ENCODE data around the gene KRT3. TPM values are rescaled to one million over a fixed set of nuclear protein-coding genes. Genes with fewer than 3 reads are reported as not detected.

Gene KRT3
- total RNA-seq, 2 donors from 2014 or later: not detected

DNA sequence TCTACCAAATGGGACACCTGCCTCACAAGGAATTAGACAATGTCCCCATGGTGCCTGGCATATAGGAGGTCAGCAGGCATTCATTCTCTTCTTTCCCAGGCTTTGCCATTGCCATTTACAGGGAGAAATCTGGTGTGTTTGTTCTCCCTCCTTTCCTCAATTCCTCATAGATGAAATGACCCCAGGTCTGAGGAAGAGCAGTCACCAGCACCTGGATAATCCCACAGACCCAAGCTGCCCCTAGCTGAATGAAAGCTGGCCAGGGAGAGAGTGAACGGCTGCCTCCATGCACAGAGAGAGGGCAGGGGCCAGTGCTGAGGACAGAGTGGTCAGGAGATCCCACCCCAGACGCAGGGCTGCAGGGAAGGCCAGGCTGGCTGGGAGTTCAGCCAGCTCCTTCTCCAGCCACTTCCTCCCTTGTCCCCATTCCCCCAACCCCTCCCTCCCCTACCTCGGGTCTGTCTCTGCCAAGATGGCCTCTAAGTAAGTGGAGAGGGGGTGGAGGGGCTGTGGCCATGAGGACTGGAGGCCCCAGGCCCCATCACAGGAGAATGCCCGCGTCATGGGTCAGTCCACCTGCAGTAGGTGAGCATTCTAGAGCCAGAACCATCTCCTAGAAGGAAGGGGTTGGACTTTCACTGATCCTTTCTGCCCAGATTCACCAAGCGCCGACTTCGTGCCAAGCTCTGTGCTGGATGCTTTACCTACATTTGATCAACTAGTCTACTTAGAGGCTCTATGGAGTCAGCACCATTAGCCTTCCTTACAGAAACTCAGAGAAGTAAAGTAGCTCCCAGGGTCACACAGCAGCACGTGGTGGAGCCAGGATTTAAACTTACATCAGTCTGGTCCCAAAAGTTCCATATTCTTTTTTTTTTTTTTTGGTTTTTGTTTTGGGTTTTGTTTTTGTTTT lies 20.0 kb upstream of the KRT3 start:
- DNase-seq (ENCODE audit: low spot score): no peak
- 75% methylated on average over 9 of the region's 9 CpGs for WGBS
- intact Hi-C loops (cut with DNase I): no loop called here
- no peak overlapping the region for H3K4me3 ChIP-seq
- no peaks in the 10 kb centered on the region for H3K36me3 ChIP-seq
- peaks cover 18% of the 10 kb centered on the region for H3K27me3 ChIP-seq (replicated peaks; ENCODE audit: insufficient read depth)
- TF ChIP-seq POLR2AphosphoS5 (IDR thresholded peaks at IDR 0.05): no peak
- no peaks in the 10 kb centered on the region for H3K9me3 ChIP-seq
- H3K27ac ChIP-seq: no peak overlapping the region
- H3K4me1 ChIP-seq (replicated peaks): no peaks in the 10 kb centered on the region

DNA sequence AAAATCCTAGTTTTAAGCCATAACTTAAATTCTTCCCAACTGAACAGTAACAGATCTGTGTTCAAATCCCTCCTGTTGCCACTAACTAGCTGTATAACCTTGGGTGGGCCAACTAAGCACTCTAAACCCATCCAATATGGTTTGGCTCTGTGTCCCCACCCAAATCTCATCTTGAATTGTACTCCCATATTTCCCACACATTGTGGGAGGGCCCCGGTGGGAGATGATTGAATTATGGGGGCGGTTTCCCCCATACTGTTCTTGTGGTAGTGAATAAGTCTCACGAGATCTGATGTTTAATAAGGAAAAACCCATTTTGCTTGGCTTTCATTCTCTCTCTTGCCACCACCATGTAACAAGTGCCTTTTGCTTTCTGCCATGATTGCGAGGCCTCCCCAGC lies 19.2 kb upstream of the KRT3 start:
- 94% methylated on average over 4 of the region's 4 CpGs for WGBS
- H3K36me3 ChIP-seq: no peaks in the 10 kb centered on the region
- H3K27me3 ChIP-seq (replicated peaks; ENCODE audit: insufficient read depth): peaks cover 15% of the 10 kb centered on the region
- no peak overlapping the region for H3K4me3 ChIP-seq
- no peaks in the 10 kb centered on the region for H3K9me3 ChIP-seq
- TF ChIP-seq, protein P1, sequence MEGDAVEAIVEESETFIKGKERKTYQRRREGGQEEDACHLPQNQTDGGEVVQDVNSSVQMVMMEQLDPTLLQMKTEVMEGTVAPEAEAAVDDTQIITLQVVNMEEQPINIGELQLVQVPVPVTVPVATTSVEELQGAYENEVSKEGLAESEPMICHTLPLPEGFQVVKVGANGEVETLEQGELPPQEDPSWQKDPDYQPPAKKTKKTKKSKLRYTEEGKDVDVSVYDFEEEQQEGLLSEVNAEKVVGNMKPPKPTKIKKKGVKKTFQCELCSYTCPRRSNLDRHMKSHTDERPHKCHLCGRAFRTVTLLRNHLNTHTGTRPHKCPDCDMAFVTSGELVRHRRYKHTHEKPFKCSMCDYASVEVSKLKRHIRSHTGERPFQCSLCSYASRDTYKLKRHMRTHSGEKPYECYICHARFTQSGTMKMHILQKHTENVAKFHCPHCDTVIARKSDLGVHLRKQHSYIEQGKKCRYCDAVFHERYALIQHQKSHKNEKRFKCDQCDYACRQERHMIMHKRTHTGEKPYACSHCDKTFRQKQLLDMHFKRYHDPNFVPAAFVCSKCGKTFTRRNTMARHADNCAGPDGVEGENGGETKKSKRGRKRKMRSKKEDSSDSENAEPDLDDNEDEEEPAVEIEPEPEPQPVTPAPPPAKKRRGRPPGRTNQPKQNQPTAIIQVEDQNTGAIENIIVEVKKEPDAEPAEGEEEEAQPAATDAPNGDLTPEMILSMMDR (IDR thresholded peaks at IDR 0.05): no peak
- TF ChIP-seq POLR2A (IDR thresholded peaks at IDR 0.05) (no peak), POLR2AphosphoS5 (IDR thresholded peaks at IDR 0.05) (no peak)
- intact Hi-C loops (cut with DNase I): no loop called here
- no peaks in the 10 kb centered on the region for H3K4me1 ChIP-seq (replicated peaks)
- no peak for DNase-seq (ENCODE audit: low spot score)
- no peak overlapping the region for H3K27ac ChIP-seq

DNA sequence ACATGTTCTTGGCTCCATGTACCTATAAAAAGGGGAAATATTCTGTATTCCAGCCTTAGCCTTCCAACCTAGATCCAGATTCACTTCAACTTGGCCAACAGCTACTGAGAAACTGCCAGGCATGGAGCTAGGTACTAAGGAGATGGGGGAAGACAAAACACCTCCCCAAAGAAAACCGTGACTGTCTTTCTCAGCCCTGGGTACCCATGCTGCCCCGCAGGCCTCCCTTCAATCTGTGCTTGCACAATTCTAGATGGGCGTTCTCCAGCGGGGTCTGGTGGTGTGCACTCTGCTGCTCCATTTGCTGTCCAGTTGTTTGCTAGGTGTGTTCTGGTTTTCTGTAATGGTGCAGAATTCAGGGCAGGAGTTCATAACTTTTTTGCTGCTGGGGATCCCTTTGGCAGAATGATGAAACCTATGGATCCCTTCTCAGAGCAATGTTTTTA lies 18.8 kb upstream of the KRT3 start:
- intact Hi-C loops (cut with DNase I): no loop called here
- Histone ChIP-seq H3K27me3 (replicated peaks; ENCODE audit: insufficient read depth) (peaks cover 15% of the 10 kb centered on the region), H3K27ac (no peak overlapping the region), H3K36me3 (no peaks in the 10 kb centered on the region), H3K9me3 (no peaks in the 10 kb centered on the region), H3K4me1 (replicated peaks) (no peaks in the 10 kb centered on the region), H3K4me3 (no peak overlapping the region)
- DNase-seq (ENCODE audit: low spot score): no peak
- TF ChIP-seq POLR2AphosphoS5 (IDR thresholded peaks at IDR 0.05) (no peak), POLR2A (IDR thresholded peaks at IDR 0.05) (no peak)
- TF ChIP-seq, protein P1 (IDR thresholded peaks at IDR 0.05): no peak
- 75% methylated on average over 4 of the region's 4 CpGs for whole genome bisulfite sequencing

DNA sequence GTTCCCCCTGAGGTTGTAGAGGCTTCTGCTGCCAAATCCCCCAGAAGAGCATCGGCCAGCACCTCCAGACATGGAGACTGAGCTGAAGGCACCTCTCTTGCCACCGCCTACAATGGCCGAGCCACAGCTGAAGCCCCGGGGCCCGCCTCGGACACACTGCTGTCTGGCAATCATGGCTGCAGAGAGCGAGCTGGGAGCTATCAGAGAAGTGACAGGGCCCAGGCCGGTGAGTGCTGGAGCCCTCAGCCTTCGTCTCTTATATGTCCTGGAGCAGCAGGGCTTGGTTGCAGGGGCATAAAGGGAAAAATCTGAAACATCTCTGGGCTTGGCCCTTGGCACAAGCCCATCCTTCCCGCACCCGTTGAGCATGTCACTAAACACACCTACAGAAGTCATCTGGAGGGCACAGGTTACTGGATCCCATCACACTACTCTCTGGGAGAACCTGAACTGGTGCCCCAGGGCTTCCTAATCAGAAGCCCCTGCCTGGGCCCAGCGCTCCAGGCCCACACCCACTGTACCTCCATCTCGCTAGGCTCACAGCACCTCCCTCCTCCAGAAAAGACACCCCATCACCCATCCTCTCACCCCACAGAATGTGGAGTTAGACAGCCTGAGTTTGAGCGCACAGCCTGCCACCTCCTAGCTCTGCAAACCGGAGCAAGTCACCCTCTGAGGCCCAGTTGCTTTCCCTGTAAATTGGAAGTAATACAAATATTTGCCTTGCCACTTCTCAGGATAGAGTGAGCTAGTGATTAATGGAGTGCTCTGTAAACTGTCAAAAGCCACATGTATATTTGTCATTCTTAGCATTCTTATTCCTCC lies 18.2 kb upstream of the KRT3 start, which contains the start of gene KRT4:
Gene KRT4, minus strand, starts transcription at position 232 of the 825 bp plus-strand sequence. Its CDS starts 58 bp downstream, at position 174.
- H3K9me3 ChIP-seq: no peaks in the 10 kb centered on the region
- H3K4me3 ChIP-seq: no peak within 1 kb of the TSS
- no peak within 1 kb of the TSS for H3K27ac ChIP-seq
- TF ChIP-seq, protein P1 (IDR thresholded peaks at IDR 0.05): no peak
- TF ChIP-seq POLR2AphosphoS5 (IDR thresholded peaks at IDR 0.05): peak; percentile 77
- peak; percentile 13 for DNase-seq (ENCODE audit: low spot score)
- H3K27me3 ChIP-seq (replicated peaks; ENCODE audit: insufficient read depth): peaks cover 11% of the 10 kb centered on the region
- no peaks in the 10 kb centered on the region for H3K4me1 ChIP-seq (replicated peaks)
- intact Hi-C loops (cut with DNase I): no loop called here
- H3K36me3 ChIP-seq: no peaks in the 10 kb centered on the region
- 52% methylated on average over 10 of the region's 15 CpGs for WGBS

DNA sequence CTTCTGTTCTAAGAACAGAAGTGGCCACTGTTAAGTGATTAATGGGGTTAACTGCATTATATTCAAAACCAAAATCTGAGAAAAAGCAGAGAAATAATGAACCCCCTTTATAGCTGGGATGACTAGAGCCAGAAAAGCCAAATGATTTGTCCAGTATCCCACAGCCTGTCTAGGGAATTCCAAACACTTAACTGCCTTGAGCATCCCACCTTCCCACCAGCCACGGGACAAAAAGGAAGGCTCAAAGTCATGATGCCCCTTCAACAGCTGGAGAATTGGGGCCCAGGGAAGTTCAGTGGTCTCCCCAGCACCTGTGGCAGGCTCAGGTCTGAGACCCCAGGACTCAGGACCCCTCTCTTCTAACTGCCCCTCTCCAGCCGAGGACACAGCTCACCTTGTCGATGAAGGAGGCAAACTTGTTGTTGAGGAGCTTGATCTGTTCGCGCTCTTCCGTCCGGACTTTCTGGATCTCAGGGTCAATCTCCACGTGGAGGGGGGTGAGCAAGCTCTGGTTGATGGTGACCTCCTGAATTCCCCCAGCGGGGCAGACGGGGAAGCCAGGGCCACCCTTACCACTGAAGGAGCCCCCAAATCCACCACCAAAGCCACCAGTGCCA lies 17.4 kb upstream of the KRT3 start:
- Histone ChIP-seq H3K27me3 (replicated peaks; ENCODE audit: insufficient read depth) (peaks cover 4% of the 10 kb centered on the region), H3K4me3 (no peak overlapping the region), H3K36me3 (no peaks in the 10 kb centered on the region), H3K9me3 (no peaks in the 10 kb centered on the region), H3K4me1 (replicated peaks) (no peaks in the 10 kb centered on the region), H3K27ac (no peak overlapping the region)
- 94% methylated on average over 10 of the region's 10 CpGs for WGBS
- intact Hi-C loops (cut with DNase I): no loop called here
- no peak for DNase-seq (ENCODE audit: low spot score)
- TF ChIP-seq, protein P1 (IDR thresholded peaks at IDR 0.05): no peak
- TF ChIP-seq POLR2A (IDR thresholded peaks at IDR 0.05) (no peak), POLR2AphosphoS5 (IDR thresholded peaks at IDR 0.05) (no peak)
